ENCODE measurements around the gene PPCS.
"Not testable (repeated sequence)": the region's sequence is repeated elsewhere in the genome, so short reads cannot be mapped to it uniquely, and the experiment has no call there.

The PPCS gene

DNA sequence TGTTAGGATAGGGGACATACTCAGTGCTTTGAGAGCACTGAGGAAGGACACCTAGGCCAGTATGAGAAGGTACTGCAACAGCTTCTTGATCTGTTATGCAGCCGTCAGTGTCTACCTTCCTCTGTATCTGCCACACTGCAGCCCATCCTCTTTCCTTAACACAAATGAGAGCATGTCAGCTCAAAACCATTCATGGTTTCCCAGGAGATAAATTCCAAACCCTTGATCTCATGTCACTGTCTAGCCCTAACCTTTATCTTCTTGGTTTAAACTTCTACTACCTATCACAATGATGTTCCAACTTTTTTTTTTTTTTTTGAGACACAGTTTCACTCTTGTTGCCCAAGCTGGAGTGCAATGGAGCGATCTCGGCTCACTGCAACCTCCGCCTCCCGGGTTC is 1.9 kb upstream of the PPCS start:
- DNase-seq = no peak

DNA sequence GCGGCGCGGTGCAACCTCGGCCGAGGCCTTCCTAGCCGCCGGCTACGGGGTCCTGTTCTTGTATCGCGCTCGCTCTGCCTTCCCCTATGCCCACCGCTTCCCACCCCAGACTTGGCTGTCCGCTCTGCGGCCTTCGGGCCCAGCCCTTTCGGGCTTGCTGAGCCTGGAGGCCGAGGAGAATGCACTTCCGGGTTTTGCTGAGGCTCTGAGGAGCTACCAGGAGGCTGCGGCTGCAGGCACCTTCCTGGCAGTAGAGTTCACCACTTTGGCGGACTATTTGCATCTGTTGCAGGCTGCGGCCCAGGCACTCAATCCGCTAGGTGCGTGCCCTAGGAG is 379 bp downstream of the PPCS start:
- DNase-seq = peak; percentile 69

DNA sequence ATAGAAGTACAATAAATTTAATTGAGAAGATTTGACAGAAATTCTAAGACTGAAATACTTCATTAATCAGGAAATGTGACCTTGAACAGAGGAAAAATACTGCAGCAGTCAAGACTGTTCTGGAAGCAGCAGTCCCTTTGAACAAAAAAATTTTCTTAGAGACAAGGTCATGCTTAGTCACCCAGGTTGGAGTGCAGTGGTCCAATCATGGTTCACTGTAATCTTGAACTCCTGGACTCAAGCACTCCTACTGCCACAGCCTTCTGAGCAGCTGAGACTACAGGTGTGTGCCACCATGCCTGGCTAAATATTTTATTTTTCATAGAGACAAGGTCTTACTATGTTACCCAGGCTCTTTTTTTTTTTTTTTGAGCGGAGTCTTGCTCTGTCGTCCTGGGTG is 4.9 kb downstream of the PPCS start:
- no peak for DNase-seq

DNA sequence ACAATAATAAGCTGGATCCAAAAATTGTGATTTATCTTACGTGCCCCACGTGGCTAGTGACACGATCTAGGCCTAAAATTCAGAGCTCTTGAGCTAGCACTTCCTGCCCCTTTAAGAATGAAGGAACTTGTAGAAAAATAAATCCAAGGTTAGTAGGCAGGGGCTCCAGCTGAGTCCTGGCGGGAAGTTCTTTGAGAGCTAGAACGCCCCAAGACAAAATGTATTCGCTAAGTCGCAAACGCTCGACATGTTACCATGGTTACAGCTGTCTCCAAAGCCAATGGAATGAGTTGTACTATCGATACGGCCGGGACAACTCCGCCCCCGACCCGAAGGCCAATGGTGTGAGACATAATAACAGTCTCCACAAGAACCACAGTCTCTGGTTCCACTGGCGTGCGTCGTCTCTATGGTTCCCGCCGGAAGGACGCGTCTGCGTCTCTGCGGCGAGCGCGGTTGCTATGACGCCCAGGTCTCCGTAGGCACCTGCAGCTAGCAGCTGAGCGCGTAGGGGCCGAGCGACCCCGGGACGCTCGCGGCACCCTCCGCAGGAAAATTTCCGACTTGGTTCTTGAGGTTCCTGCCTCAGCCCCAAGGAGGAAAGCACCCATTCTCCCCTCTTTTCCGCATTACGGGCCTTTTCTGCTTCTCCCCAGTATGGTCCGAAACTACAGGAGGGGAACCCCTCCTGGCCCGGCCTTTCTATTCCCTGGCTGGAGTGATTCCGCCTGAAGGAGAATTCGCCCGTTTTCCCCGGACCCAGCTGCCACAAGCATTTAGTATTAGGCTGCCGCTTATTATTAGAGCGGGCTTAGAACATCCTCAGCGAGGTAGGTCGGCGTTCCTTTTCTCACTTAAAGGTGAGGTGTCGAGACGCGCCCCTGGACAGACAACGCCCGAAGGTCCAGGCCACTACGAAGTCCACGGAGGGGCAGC is 6.8 kb downstream of the PPCS start, which contains the start of gene CCDC30:
Gene CCDC30, plus strand, starts transcription at position 459 of the 936 bp plus-strand sequence. CDS start 17,266 bp downstream, outside the sequence.
- DNase-seq = peak; percentile 96

DNA sequence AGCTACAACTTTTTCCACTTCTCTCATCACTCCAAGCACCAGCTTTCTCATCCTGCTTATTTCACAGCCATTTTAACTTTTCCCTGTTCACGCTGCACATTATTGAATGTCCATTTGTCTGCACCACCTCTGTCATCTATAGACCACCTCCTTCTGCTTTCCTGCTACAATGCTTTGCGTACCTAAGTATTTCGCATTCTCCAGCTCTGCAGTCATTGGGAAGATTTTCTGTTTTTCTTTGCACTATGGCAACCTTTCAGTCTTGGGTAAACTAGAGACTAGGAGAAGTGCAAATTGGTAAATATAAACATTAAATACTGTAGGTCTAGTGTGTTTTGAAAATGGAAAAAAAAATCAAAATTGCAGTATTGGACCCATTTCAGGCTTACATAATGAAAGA is 7.6 kb downstream of the PPCS start:
- DNase-seq = no peak

DNA sequence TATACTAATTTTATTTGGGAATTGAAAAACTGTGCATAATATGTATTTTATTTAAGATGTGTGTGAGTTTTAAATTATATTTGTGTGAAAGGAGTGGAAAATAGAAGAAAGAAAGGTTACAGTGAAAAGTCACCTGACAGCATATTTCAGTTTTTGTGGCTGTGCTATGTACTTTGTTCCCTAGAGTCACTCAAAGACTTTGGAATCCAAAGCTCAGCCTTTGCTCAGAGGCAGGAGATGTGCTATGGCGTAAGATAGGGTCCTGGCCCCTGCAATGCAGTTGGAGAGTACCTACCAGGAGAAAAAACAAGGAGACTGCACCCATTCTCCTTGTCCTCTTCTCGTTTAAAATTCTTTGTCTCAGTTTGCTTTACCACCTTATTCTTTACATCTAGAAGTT is 9.7 kb downstream of the PPCS start:
- DNase-seq = no peak

DNA sequence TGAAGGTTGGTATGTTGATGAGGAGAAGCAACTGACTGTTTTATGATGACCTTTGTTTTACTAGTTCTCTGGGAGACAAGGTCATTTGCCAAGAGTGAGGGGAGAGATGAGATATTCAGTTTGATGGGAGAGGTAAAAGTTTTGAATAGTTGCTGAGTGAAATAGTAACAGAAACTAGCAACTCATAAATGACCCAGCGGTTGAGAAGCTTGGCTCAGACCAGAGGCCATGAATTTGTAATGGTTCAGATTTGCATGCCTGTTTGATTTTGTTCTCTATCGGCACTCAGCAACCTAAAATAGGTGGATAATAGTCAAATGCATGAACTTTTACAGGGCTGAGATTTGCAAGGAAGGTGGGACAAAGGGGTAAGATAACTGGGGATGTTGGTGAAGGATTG is 13.4 kb downstream of the PPCS start:
- no peak for DNase-seq

DNA sequence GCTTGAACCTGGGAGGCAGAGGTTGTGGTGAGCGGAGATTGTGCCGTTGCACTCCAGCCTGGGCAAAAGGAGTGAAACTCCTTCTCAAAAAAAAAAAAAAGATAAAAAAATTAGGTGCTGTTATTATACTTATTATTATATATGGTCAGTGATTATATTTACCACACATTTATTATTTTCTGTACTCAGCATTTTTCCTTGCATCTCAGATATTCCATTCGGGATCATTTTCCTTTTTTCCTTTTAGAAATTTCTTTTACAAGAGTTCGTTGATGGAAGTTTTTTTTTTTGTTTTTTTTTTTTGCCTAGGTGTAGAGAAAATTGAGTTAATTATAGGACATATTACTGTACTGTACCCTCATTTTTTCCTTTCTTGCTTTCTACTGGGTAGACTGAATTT is 20.3 kb downstream of the PPCS start:
- DNase-seq = no peak

DNA sequence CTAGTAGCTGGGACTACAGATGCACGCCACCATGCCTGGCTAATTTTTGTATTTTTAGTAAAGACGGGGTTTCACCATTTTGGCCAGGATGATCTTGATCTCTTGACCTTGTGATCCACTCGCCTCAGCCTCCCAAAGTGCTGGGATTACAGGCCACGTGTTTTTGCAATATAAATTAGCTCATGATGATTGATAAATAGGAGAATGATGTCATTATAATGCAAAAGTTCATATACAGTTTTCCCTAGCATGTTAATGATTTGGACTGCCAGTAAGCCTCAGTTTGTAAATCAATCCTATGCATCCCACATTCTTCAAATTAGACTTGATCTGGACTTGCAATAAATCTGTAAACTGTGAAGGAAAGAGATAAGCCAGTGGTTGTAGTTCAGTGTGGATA is 21.0 kb downstream of the PPCS start:
- not testable (repeated sequence) for DNase-seq

DNA sequence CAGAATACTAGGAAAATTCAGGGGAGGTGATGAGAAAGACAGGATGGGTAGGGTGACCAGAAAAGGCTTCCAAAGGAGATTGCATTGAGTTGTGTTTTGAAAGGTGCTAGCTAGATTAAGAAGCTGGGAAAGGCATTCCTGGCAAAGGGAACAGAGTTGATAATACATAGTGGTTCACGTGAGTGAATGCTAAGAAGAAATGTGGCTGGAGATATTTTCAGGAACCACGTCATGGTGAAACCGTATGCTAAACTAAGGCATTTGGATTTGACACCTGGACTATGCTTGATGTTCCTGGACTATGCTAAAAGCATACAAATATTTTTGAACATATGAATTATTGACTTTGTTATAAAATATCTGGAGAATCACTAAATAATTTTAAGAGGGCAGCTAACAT is 21.4 kb downstream of the PPCS start:
- no peak for DNase-seq

DNA sequence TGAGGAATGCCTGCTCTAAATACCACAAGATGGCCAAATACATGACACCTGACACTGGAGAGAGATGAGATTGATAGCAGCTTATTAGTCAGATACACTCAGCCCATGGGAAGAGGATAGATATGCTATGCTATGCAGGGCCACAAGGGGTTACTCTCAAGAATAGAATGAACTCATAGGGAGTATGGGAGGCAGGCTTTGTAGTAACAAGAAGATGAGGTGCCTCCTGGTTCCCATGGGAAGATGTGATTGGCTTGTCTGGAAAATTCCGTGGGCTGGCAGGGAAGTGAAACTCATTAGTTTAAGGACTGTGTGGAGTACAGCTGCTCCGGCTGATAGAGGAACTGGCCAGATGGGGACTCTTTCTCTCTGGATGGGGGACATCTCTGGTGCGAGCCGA is 23.3 kb downstream of the PPCS start:
- DNase-seq = peak; percentile 65

DNA sequence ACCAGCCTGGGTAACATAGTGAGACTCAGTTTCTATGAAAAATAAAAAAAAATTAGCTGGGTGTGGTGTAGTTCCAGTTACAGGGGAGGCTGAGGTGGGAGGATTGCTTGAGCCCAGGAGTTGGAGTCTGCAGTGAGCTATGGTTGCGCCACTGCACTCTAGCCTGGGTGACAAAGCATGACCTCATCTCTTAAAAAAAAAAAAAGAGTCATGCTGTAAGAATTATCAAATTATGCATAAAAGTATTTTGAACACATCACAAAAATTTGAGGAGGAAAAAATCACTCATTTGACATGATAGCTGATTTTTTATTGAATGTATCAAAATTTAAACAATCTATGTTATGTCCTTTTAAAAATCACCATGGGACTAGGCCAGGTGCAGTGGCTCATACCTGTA is 24.6 kb downstream of the PPCS start:
- peak; percentile 13 for DNase-seq

DNA sequence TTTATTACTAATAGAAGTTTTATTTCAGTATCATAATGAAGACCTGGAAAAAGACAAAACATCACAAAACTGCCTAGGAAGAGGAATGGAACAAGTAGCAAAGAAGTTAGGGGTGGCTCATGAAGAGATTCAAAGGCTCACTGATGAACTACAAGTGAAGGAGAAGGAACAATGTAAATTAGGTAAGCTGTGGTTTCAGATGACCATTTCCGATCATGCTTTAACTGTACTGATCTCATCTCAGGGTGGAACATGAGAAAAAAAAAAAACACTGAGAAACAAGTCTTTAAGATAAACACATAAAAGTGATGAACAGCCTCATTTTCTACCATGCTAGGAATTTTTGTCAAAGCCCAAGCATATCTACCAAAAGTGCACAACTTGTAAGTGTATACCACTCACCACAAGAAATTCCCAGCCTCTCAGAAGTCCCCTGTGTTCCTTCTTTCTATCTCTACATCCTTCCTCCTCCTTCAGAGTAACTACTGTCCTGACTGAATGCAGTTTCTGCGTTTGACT is 26.4 kb downstream of the PPCS start:
- DNase-seq = no peak

DNA sequence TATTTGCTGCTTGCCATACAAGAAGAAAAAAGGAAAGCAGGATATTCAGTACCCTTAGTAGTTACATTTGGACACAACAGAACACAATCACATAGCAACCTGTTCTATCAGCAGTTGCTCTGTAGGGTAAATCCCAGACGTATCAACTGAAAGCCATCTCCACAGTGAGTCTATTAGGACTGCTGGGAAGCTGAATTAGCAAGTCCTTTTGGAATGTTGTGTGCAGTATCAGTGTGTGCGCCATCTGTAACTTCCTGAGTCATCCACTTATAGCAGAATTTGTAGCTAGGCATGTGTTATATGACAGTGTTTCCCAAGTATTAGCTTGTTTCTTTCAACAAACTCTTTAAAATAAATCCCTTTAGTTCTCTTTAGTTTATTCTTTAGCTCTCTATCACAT is 28.0 kb downstream of the PPCS start:
- no peak for DNase-seq

DNA sequence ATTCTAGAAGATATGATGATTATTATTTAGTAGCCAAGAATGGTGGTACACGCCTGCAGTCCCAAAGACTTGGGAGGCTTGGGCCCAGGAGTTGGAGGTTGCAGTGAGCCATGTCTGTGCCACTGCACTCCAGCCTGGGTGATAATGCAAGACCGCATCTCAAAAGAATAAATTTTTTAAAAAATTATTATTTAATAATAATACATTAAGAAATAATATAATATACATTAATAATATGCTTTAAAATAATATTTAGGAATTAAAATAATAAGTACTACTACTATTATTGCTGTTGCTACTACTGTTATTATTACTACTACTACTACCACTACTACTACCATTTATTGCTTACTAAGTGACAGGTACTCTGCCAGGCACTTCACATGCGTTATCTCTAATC is 33.9 kb downstream of the PPCS start:
- no peak for DNase-seq

DNA sequence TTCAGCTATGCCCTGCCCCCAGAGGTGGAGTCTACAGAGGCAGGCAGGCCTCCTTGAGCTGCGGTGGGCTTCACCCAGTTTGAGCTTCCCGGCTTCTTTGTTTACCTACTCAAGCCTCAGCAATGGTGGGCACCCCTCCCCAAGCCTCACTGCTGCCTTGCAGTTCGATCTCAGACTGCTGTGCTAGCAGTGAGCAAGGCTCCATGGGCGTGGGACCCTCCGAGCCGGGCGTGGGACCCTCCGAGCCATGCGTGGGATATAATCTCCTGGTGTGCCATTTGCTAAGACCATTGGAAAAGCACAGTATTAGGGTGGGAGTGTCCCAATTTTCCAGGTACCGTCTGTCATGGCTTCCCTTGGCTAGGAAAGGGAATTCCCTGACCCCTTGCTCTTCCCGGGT is 45.7 kb downstream of the PPCS start:
- not testable (repeated sequence) for DNase-seq

DNA sequence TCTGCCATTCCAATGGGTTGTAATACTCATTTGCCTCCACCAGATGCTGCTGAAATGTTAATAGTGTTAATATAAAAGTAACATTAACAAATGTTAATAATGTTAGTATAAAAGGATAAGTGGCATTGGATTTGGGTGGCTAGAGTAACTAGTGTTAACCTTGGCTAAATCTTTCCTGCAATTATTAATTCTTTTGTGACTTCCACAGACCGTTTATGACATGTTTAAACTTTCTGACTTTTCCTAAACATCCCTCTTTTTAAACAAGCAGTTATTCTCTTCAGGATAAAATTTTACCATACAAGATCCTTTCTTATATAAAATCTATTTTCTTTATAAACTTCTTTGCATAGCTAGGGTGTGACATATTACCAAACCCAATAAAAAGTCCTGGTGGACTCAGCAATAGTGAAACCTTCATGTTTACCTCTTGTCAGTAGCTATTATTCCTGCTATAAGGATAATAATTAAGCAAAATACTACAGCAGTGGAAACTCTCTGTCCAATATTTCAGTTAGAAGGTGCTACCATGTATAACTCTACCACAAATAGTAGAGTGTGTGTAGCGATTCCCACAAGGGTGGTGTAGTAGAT is 48.3 kb downstream of the PPCS start:
- no peak for DNase-seq

DNA sequence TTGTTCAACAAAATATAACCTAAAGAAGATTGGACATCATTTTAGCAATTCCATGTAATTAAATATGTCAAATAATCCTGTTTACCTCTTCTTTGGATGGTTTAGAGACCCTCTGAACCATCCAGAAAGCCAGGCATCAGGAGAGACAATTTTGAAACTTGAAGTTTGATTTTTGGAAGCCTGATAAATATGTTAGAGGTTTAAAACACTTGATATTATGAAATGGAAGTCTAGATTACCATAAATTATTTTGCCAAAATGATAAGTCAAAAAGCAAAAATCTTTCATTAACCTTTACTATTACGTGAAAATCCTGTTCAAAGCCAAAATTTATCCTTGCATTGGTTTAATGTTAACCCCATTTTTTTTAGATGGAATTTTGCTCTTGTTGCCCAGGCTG is 50.2 kb downstream of the PPCS start:
- DNase-seq = no peak

Measured in suppressor macrophage treated with lipopolysaccharide for 4 hours (primary cell).